Dendritic cell treated with granulocyte-macrophage colony-stimulating factor and Interleukin-4, amounts not matched to agents 40 ng/mL and 50 ng/mL, for 4 days (primary cell): ENCODE data around the gene PEX13.
A peak's percentile ranks its signal among the peaks of the same experiment; 100 is the strongest.
"Not testable (repeated sequence)": the region's sequence is repeated elsewhere in the genome, so short reads cannot be mapped to it uniquely, and the experiment has no call there.

Experiments used
- H3K27ac Mint-ChIP-seq: one replicate; pipeline ENCODE4 v1.8.0; 2022; ENCODE audit warnings: mild to moderate bottlenecking, mixed read lengths
- H3K27me3 Mint-ChIP-seq: one replicate; pipeline ENCODE4 v1.8.0; 2022; ENCODE audit warnings: mild to moderate bottlenecking, mixed read lengths
- H3K36me3 Mint-ChIP-seq: one replicate; pipeline ENCODE4 v1.8.0; 2022; ENCODE audit warnings: low read depth, mixed read lengths
- H3K4me1 Mint-ChIP-seq: one replicate; pipeline ENCODE4 v1.8.0; 2022; ENCODE audit warnings: low read depth, mixed read lengths
- H3K4me3 Mint-ChIP-seq: one replicate; pipeline ENCODE4 v1.8.0; 2022; ENCODE audit warnings: mild to moderate bottlenecking, moderate library complexity, mixed read lengths
- H3K9me3 Mint-ChIP-seq: one replicate; pipeline ENCODE4 v1.8.0; 2022; ENCODE audit warnings: mixed read lengths
- intact Hi-C: fragments of 100-400 bp; cut with micrococcal nuclease; formaldehyde crosslinking; loops from one replicate; pipeline ENCODE4 v1.15.0; 2022

The PEX13 gene

GRCh38 chr2:61017003-61017555, 441 bp upstream of the PEX13 start:
- Mint-ChIP-seq H3K4me1 (peaks cover 16% of the 10 kb centered on the region), H3K27ac (peak overlapping the region; percentile 92), H3K4me3 (peak overlapping the region; percentile 95), H3K9me3 (no peaks in the 10 kb centered on the region), H3K36me3 (peaks cover 30% of the 10 kb centered on the region), H3K27me3 (no peaks in the 10 kb centered on the region)
- intact Hi-C loops: loop anchor here (5.0 kb wide), 1 partner anchor 50 kb away; the partner anchor contains the start of gene SANBR

GRCh38 chr2:61018318-61018755, 817 bp downstream of the PEX13 start:
- intact Hi-C loops: loop anchor here (5.0 kb wide), 1 partner anchor 49 kb away; the partner anchor contains the start of gene SANBR
- H3K4me1 Mint-ChIP-seq: peaks cover 19% of the 10 kb centered on the region
- H3K9me3 Mint-ChIP-seq: no peaks in the 10 kb centered on the region
- H3K27me3 Mint-ChIP-seq: no peaks in the 10 kb centered on the region
- peak overlapping the region; percentile 92 for H3K27ac Mint-ChIP-seq
- H3K4me3 Mint-ChIP-seq: peak overlapping the region; percentile 95
- peaks cover 37% of the 10 kb centered on the region for H3K36me3 Mint-ChIP-seq

GRCh38 chr2:61018798-61019197, 1.3 kb downstream of the PEX13 start:
- Mint-ChIP-seq H3K27ac (peak overlapping the region; percentile 92), H3K4me3 (peak overlapping the region; percentile 6), H3K27me3 (no peaks in the 10 kb centered on the region), H3K4me1 (peaks cover 24% of the 10 kb centered on the region), H3K36me3 (peaks cover 41% of the 10 kb centered on the region), H3K9me3 (no peaks in the 10 kb centered on the region)
- intact Hi-C loops: loop anchor here (5.0 kb wide), 1 partner anchor 49 kb away; the partner anchor contains the start of gene SANBR

- intact Hi-C loops: no loop called here
- Mint-ChIP-seq H3K4me3 (no peak overlapping the region), H3K36me3 (peaks cover 56% of the 10 kb centered on the region), H3K27me3 (no peaks in the 10 kb centered on the region), H3K4me1 (peaks cover 29% of the 10 kb centered on the region), H3K9me3 (no peaks in the 10 kb centered on the region), H3K27ac (no peak overlapping the region)
These were observed 3.7 kb downstream of the PEX13 start for GRCh38 chr2:61021228-61021660.

- no peaks in the 10 kb centered on the region for H3K9me3 Mint-ChIP-seq
- H3K4me3 Mint-ChIP-seq: no peak overlapping the region
- intact Hi-C loops: no loop called here
- peaks cover 60% of the 10 kb centered on the region for H3K36me3 Mint-ChIP-seq
- no peak overlapping the region for H3K27ac Mint-ChIP-seq
- H3K27me3 Mint-ChIP-seq: no peaks in the 10 kb centered on the region
- H3K4me1 Mint-ChIP-seq: peaks cover 38% of the 10 kb centered on the region
These were observed 6.2 kb downstream of the PEX13 start for GRCh38 chr2:61023670-61024069.

GRCh38 chr2:61029533-61029932, 12.0 kb downstream of the PEX13 start:
- Mint-ChIP-seq H3K36me3 (peaks cover 63% of the 10 kb centered on the region), H3K4me3 (no peak overlapping the region)
- intact Hi-C loops: no loop called here

GRCh38 chr2:61034592-61034991, 17.1 kb downstream of the PEX13 start:
- Mint-ChIP-seq H3K36me3 (peaks cover 51% of the 10 kb centered on the region), H3K9me3 (peaks cover 42% of the 10 kb centered on the region)
- H3K27ac Mint-ChIP-seq, H3K27me3 Mint-ChIP-seq, intact Hi-C loops, H3K4me1 Mint-ChIP-seq, H3K4me3 Mint-ChIP-seq: not testable (repeated sequence)

More at GRCh38 chr2:61029533-61029932, 12.0 kb downstream of the PEX13 start:
- no peaks in the 10 kb centered on the region for H3K27me3 Mint-ChIP-seq
- H3K9me3 Mint-ChIP-seq: peaks cover 9% of the 10 kb centered on the region
- no peak overlapping the region for H3K27ac Mint-ChIP-seq
- peaks cover 16% of the 10 kb centered on the region for H3K4me1 Mint-ChIP-seq

- H3K27me3 Mint-ChIP-seq, H3K4me3 Mint-ChIP-seq, intact Hi-C loops, H3K4me1 Mint-ChIP-seq, H3K27ac Mint-ChIP-seq: not testable (repeated sequence)
- Mint-ChIP-seq H3K9me3 (peaks cover 42% of the 10 kb centered on the region), H3K36me3 (peaks cover 46% of the 10 kb centered on the region)
These were observed 19.1 kb downstream of the PEX13 start for GRCh38 chr2:61036643-61037042.

GRCh38 chr2:61042807-61043206, 25.3 kb downstream of the PEX13 start:
- H3K9me3 Mint-ChIP-seq: peaks cover 2% of the 10 kb centered on the region
- H3K36me3 Mint-ChIP-seq: peaks cover 5% of the 10 kb centered on the region
- H3K4me1 Mint-ChIP-seq: peaks cover 15% of the 10 kb centered on the region
- no peaks in the 10 kb centered on the region for H3K27me3 Mint-ChIP-seq
- no peak overlapping the region for H3K27ac Mint-ChIP-seq
- H3K4me3 Mint-ChIP-seq: no peak overlapping the region
- intact Hi-C loops: no loop called here

GRCh38 chr2:61044636-61045035, 27.1 kb downstream of the PEX13 start:
- no peaks in the 10 kb centered on the region for H3K27me3 Mint-ChIP-seq
- H3K9me3 Mint-ChIP-seq: no peaks in the 10 kb centered on the region
- intact Hi-C loops: no loop called here
- H3K36me3 Mint-ChIP-seq: peaks cover 21% of the 10 kb centered on the region
- H3K27ac Mint-ChIP-seq: peak overlapping the region; percentile 31
- no peak overlapping the region for H3K4me3 Mint-ChIP-seq
- H3K4me1 Mint-ChIP-seq: peaks cover 15% of the 10 kb centered on the region

- Mint-ChIP-seq H3K27ac (no peak overlapping the region), H3K9me3 (no peaks in the 10 kb centered on the region), H3K4me1 (peaks cover 15% of the 10 kb centered on the region), H3K36me3 (peaks cover 27% of the 10 kb centered on the region), H3K27me3 (no peaks in the 10 kb centered on the region), H3K4me3 (no peak overlapping the region)
- intact Hi-C loops: no loop called here
These were observed 27.7 kb downstream of the PEX13 start for GRCh38 chr2:61045226-61045625.

- H3K36me3 Mint-ChIP-seq: peaks cover 34% of the 10 kb centered on the region
- intact Hi-C loops: no loop called here
- H3K4me1 Mint-ChIP-seq: peaks cover 15% of the 10 kb centered on the region
- H3K4me3 Mint-ChIP-seq: no peak overlapping the region
- no peak overlapping the region for H3K27ac Mint-ChIP-seq
- no peaks in the 10 kb centered on the region for H3K9me3 Mint-ChIP-seq
- no peaks in the 10 kb centered on the region for H3K27me3 Mint-ChIP-seq
These were observed 28.5 kb downstream of the PEX13 start for GRCh38 chr2:61045999-61046398.

GRCh38 chr2:61055557-61055956, 38.0 kb downstream of the PEX13 start:
- intact Hi-C loops: no loop called here
- Mint-ChIP-seq H3K4me1 (no peaks in the 10 kb centered on the region), H3K27ac (no peak overlapping the region), H3K36me3 (peaks cover 37% of the 10 kb centered on the region), H3K4me3 (no peak overlapping the region), H3K9me3 (no peaks in the 10 kb centered on the region), H3K27me3 (no peaks in the 10 kb centered on the region)

GRCh38 chr2:61057562-61057961, 40.0 kb downstream of the PEX13 start:
- Mint-ChIP-seq H3K4me3 (no peak overlapping the region), H3K4me1 (no peaks in the 10 kb centered on the region), H3K27ac (no peak overlapping the region), H3K9me3 (no peaks in the 10 kb centered on the region), H3K27me3 (no peaks in the 10 kb centered on the region), H3K36me3 (peaks cover 35% of the 10 kb centered on the region)
- intact Hi-C loops: no loop called here

- H3K36me3 Mint-ChIP-seq: peaks cover 35% of the 10 kb centered on the region
- intact Hi-C loops: no loop called here
- H3K4me3 Mint-ChIP-seq: no peak overlapping the region
- H3K27ac Mint-ChIP-seq: no peak overlapping the region
- H3K4me1 Mint-ChIP-seq: no peaks in the 10 kb centered on the region
- H3K27me3 Mint-ChIP-seq: no peaks in the 10 kb centered on the region
- no peaks in the 10 kb centered on the region for H3K9me3 Mint-ChIP-seq
These were observed 41.9 kb downstream of the PEX13 start for GRCh38 chr2:61059382-61059781.
